ENCODE measurements around the gene HOXA11.
A peak's percentile ranks its signal among the peaks of the same experiment; 100 is the strongest.

HOXA11 gene

GRCh38 chr7:27147199-27148030 is 37.6 kb downstream of the HOXA11 start, which contains the start of gene HOXA6:
TSS of gene HOXA6 (minus strand) at chr7:27147774. CDS start at chr7:27147749, 25 bp downstream.
- H3K4me3 ChIP-seq (ENCODE audit: control insufficient read depth, low read depth, low read length), result peak within 1 kb of the TSS; percentile 72

GRCh38 chr7:27146491-27147198 is 38.4 kb downstream of the HOXA11 start:
- peak; percentile 29 for DNase-seq (ENCODE audit: low read depth)
- peak overlapping the region; percentile 7 for H3K4me3 ChIP-seq (ENCODE audit: control insufficient read depth, low read depth, low read length)
- TF ChIP-seq CTCF (conservative IDR thresholded peaks at IDR 0.05; ENCODE audit: control insufficient read depth, insufficient read depth, low read depth, low read length), result no peak

More at GRCh38 chr7:27147199-27148030, 37.6 kb downstream of the HOXA11 start, which contains the start of gene HOXA6:
- DNase-seq (ENCODE audit: low read depth), result peak; percentile 80
- TF ChIP-seq CTCF (conservative IDR thresholded peaks at IDR 0.05; ENCODE audit: control insufficient read depth, insufficient read depth, low read depth, low read length), result no peak

GRCh38 chr7:27145914-27146412 is 39.1 kb downstream of the HOXA11 start:
- no peak for DNase-seq (ENCODE audit: low read depth)
- TF ChIP-seq CTCF (conservative IDR thresholded peaks at IDR 0.05; ENCODE audit: control insufficient read depth, insufficient read depth, low read depth, low read length), result no peak
- H3K4me3 ChIP-seq (ENCODE audit: control insufficient read depth, low read depth, low read length), result no peak overlapping the region

GRCh38 chr7:27145165-27145913 is 39.7 kb downstream of the HOXA11 start:
- H3K4me3 ChIP-seq (ENCODE audit: control insufficient read depth, low read depth, low read length), result peak overlapping the region; percentile 12
- TF ChIP-seq CTCF (conservative IDR thresholded peaks at IDR 0.05; ENCODE audit: control insufficient read depth, insufficient read depth, low read depth, low read length), result no peak
- DNase-seq (ENCODE audit: low read depth), result peak; percentile 37

- H3K4me3 ChIP-seq (ENCODE audit: control insufficient read depth, low read depth, low read length), result peak overlapping the region; percentile 12
- peak; percentile 27 for DNase-seq (ENCODE audit: low read depth)
- no peak for TF ChIP-seq CTCF (conservative IDR thresholded peaks at IDR 0.05; ENCODE audit: control insufficient read depth, insufficient read depth, low read depth, low read length)
Measured at GRCh38 chr7:27144781-27145164, 40.3 kb downstream of the HOXA11 start.
